ENCODE results near the gene RADIL. TPM values are rescaled to one million over a fixed set of nuclear protein-coding genes. Genes with fewer than 3 reads are reported as not detected.
A peak's percentile ranks its signal among the peaks of the same experiment; 100 is the strongest.

RADIL gene
- total RNA-seq, 1 donor from 2014 or later: 1.8 TPM

- no peak for DNase-seq (ENCODE audit: low read depth)
Measured at GRCh38 chr7:4759211-4759610, 124.3 kb downstream of the RADIL start.

GRCh38 chr7:4758791-4759190, 124.7 kb downstream of the RADIL start:
- no peak for DNase-seq (ENCODE audit: low read depth)

GRCh38 chr7:4758111-4758510, 125.4 kb downstream of the RADIL start:
- DNase-seq (ENCODE audit: low read depth): no peak

GRCh38 chr7:4755045-4755444, 128.5 kb downstream of the RADIL start:
- no peak for DNase-seq (ENCODE audit: low read depth)

- no peak for DNase-seq (ENCODE audit: low read depth)
Measured at GRCh38 chr7:4754433-4755010, 129.0 kb downstream of the RADIL start.

GRCh38 chr7:4753598-4754432, 129.7 kb downstream of the RADIL start:
- peak; percentile 54 for DNase-seq (ENCODE audit: low read depth)

GRCh38 chr7:4751398-4751947, 132.0 kb downstream of the RADIL start:
- DNase-seq (ENCODE audit: low read depth): no peak

GRCh38 chr7:4749798-4750197, 133.7 kb downstream of the RADIL start:
- DNase-seq (ENCODE audit: low read depth): no peak

- no peak for DNase-seq (ENCODE audit: low read depth)
Measured at GRCh38 chr7:4749363-4749762, 134.2 kb downstream of the RADIL start.

Small RNA genes within 50 kb of the gene (microRNA-seq; reads per million reads assigned to microRNA genes)
- gene MIR4656: not detected

Other genes starting within 250 kb of the RADIL start
- 20.2 and 25.2 TPM in 2 replicates for gene FOXK1, start 201.4 kb downstream of the RADIL start, total RNA-seq
- 37.2 and 41.8 TPM in 2 replicates for gene AP5Z1, start 108.1 kb downstream of the RADIL start, total RNA-seq
- 0.05 TPM in 1 of 2 replicates, not detected in the other for gene PAPOLB, start 21.7 kb downstream of the RADIL start, total RNA-seq
- not detected in 2 replicates for gene MMD2, start 75.5 kb upstream of the RADIL start, total RNA-seq
- gene RBAK, start 162.1 kb upstream of the RADIL start, total RNA-seq: 13.5 and 14.6 TPM in 2 replicates

All from myocyte (in vitro differentiated cells).